PC-9 (cell line): ENCODE results near the gene DOCK2.

Experiments used
- CTCF ChIP-seq: fragments of 200-600 bp; sonication (generic); conservative IDR thresholded peaks from 2 replicates; pipeline ENCODE4 v1.6.1; 2017; ENCODE audit warnings: mixed run types, antibody characterized with exemption, mild to moderate bottlenecking, moderate library complexity
- EZH2 ChIP-seq: fragments of 200-600 bp; sonication (generic); IDR thresholded peaks from 2 replicates; pipeline ENCODE4 v1.8.0; 2017; ENCODE audit warnings: antibody characterized with exemption, low read depth

GRCh38 chr5:169910393-169910792 is 273.3 kb downstream of the DOCK2 start:
- TF ChIP-seq EZH2 (no peak), CTCF (no peak)
